Heart left ventricle (tissue), 16 donors: ENCODE results near the gene PRR5. TPM values are rescaled to one million over a fixed set of nuclear protein-coding genes. Genes with fewer than 3 reads are reported as not detected.

Experiments used
- ATAC-seq, 4 donors: fragments of 200-7000 bp; cut with Tn5 transposase; one replicate each; pipeline ENCODE4 v1.9.1; 2020 to 2022; ENCODE audit warnings: moderate library complexity in 4 of 4, mild to moderate bottlenecking in 3 of 4, moderate number of reproducible peaks in 1 of 4
- DNase-seq, 5 donors: peaks; one replicate each; pipeline ENCODE4 v3.0.0-alpha.2; 2020
- H3K27ac ChIP-seq, 12 donors: fragments of 200-600 bp; sonication (generic) in 4 of 12; one replicate each; pipeline versions ENCODE4 v1.5.0 to v1.8.0; 2016 to 2022; ENCODE audit warnings: mild to moderate bottlenecking in 2 of 12
- H3K27me3 ChIP-seq, 9 donors: fragments of 200-600 bp; sonication (generic) in 2 of 9; one replicate each; pipeline versions ENCODE4 v1.5.1 to v1.8.0; 2016 to 2022; ENCODE audit warnings: mild to moderate bottlenecking in 3 of 9
- H3K36me3 ChIP-seq, 9 donors: fragments of 200-600 bp; sonication (generic) in 2 of 9; one replicate each; pipeline versions ENCODE4 v1.5.0 to v1.8.0; 2018 to 2022; ENCODE audit warnings: mild to moderate bottlenecking in 2 of 9
- H3K4me1 ChIP-seq, 12 donors: fragments of 200-600 bp; sonication (generic) in 4 of 12; one replicate each; pipeline versions ENCODE4 v1.5.0 to v1.8.0; 2016 to 2022; ENCODE audit warnings: mild to moderate bottlenecking in 3 of 12
- H3K4me3 ChIP-seq, 12 donors: fragments of 200-600 bp; sonication (generic) in 4 of 12; one replicate each; pipeline versions ENCODE4 v1.5.0 to v1.8.0; 2017 to 2022; ENCODE audit warnings: mild to moderate bottlenecking in 9 of 12, moderate library complexity in 4 of 12
- H3K9me3 ChIP-seq, 12 donors: fragments of 200-600 bp; sonication (generic) in 4 of 12; one replicate each; pipeline versions ENCODE4 v1.5.0 to v1.8.0; 2016 to 2022; ENCODE audit warnings: mild to moderate bottlenecking in 1 of 12
- CTCF ChIP-seq, 12 donors: fragments of 200-600 bp; sonication (generic) in 4 of 12; IDR thresholded peaks; one replicate each; pipeline versions ENCODE4 v1.5.0 to v1.8.0; 2018 to 2022; ENCODE audit warnings: antibody characterized with exemption in 12 of 12, mild to moderate bottlenecking in 5 of 12
- POLR2A ChIP-seq, 2 donors: fragments of 450-650 bp; IDR thresholded peaks; one replicate each; pipeline ENCODE4 v1.6.1; 2017; ENCODE audit warnings: antibody characterized with exemption in 2 of 2, mild to moderate bottlenecking in 2 of 2, moderate library complexity in 2 of 2
- WGBS, 4 donors: extraction: QIAGEN DNeasy Blood & Tissue Kit in 2 of 4; methylation state at CpG; one replicate each; pipeline versions ENCODE4 v1.1.5 to v1.1.7; 2013 to 2018; 5-methylcytosine and 5-hydroxymethylcytosine counted together
- intact Hi-C, 10 donors: fragments of 100-400 bp; cut with DNase I; formaldehyde crosslinking; loops; one replicate each; pipeline versions ENCODE4 v1.11.1 to v1.14.2; 2022
- polyA plus RNA-seq, 2 donors: library from polyadenylated mRNA; stranded (reverse); fragments of 200-250 nt; gene quantifications; one replicate each; pipeline ENCODE4 v1.2.3, GENCODE V29; 2013
- total RNA-seq, 9 donors: library from RNA; depleted of rRNA in 2 of 9; stranded (reverse); fragments of >200 nt in 2 of 9; fragmentation: NEBNext Ultra II Directional in 3 of 9; extraction: Animal tissue kit (Norgen Biotek cat#: 25700) in 3 of 9; gene quantifications; one replicate each; pipeline versions ENCODE4 v1.1.0 to v1.2.4, GENCODE V29; 2016 to 2023
- donor health status: ischemic (EF 13 %, LVEDD 7.1; RV severe dilation, severe dysfunction).
- donor health status: healthy with polysubstance abuse.
- donor health status: DM: no; HTN: yes; CAD: no.
- donor health status: DM: no; HTN: no; CAD: no.
- donor health status: ischemic (EF 25% LVEDD 6.9; RV normal size, moderate dysfunction).
- donor health status: ischemic (EF 25% LVEDD 5.7; RV mildly dilated, moderate dysfunction).
- donor health status: healthy.
- donor health status: DM: yes; HTN: yes; CAD: no.
- donor health status: ischemic (EF 35%, LVEDD 5.7; RV mildly dilated, moderate dysfunction).
- donor health status: nonischemic (EF 11% LVEDD 7.7; RV severe dilation, severe dysfunction).
- donor health status: DM: yes; HTN: yes; CAD: no.
- donor health status: PGD.
- donor health status: ischemic (EF 29% LVEDD 5.4; RV normal size, mild dysfunction).
- donor health status: nonischemic (EF 23%, LVEDD 6.1; RV moderate dilation, normal function).

Gene PRR5
- total and polyA plus RNA-seq, 11 donors, result 1.6 to 9.5 (median 2.2) TPM

GRCh38 chr22:44714703-44715350, 12.8 kb downstream of the PRR5 start:
- H3K27me3 ChIP-seq, result no peaks in the 10 kb centered on the region
- H3K4me1 ChIP-seq, result peaks cover 0 to 7% (median 0%) of the 10 kb centered on the region in 12 donors
- ATAC-seq (peak in 2 of 4 donors; percentile 37 to 68), DNase-seq (no peak)
- H3K27ac ChIP-seq, result peak overlapping the region in 1 of 12 donors; percentile 29
- H3K36me3 ChIP-seq, result no peaks in the 10 kb centered on the region
- WGBS, 4 donors, result 56 to 68% (median 60%) methylated on average over 14 to 18 of the region's 18 CpGs
- H3K9me3 ChIP-seq, result no peaks in the 10 kb centered on the region
- H3K4me3 ChIP-seq, result no peak overlapping the region
- intact Hi-C loops, result no loop called here
- TF ChIP-seq POLR2A (IDR thresholded peaks at IDR 0.05) (no peak), CTCF (IDR thresholded peaks at IDR 0.05) (no peak)

GRCh38 chr22:44718418-44718817, 16.4 kb downstream of the PRR5 start:
- H3K27me3 ChIP-seq, result no peaks in the 10 kb centered on the region
- WGBS, 4 donors, result 91 to 98% (median 96%) methylated on average over 3 of the region's 3 CpGs

GRCh38 chr22:44719586-44720368, 17.8 kb downstream of the PRR5 start:
- H3K9me3 ChIP-seq, result no peaks in the 10 kb centered on the region
- no peak overlapping the region for H3K4me3 ChIP-seq
- peaks cover 0 to 3% (median 0%) of the 10 kb centered on the region in 12 donors for H3K4me1 ChIP-seq
- TF ChIP-seq POLR2A (IDR thresholded peaks at IDR 0.05) (no peak), CTCF (IDR thresholded peaks at IDR 0.05) (no peak)
- no peaks in the 10 kb centered on the region for H3K27me3 ChIP-seq
- no peak overlapping the region for H3K27ac ChIP-seq
- WGBS, 4 donors, result 74 to 86% (median 75%) methylated on average over 11 to 13 of the region's 13 CpGs
- DNase-seq (peak in 2 of 5 donors; percentile 60), ATAC-seq (peak in 3 of 4 donors; percentile 46 to 69 (median 58))
- H3K36me3 ChIP-seq, result no peaks in the 10 kb centered on the region
- intact Hi-C loops, result no loop called here

More at GRCh38 chr22:44718418-44718817, 16.4 kb downstream of the PRR5 start:
- Histone ChIP-seq H3K4me3 (no peak overlapping the region), H3K9me3 (no peaks in the 10 kb centered on the region), H3K36me3 (no peaks in the 10 kb centered on the region), H3K27ac (no peak overlapping the region), H3K4me1 (peaks cover 0 to 5% (median 0%) of the 10 kb centered on the region in 12 donors)
- TF ChIP-seq POLR2A (IDR thresholded peaks at IDR 0.05), result no peak
- TF ChIP-seq CTCF (IDR thresholded peaks at IDR 0.05), result no peak
- ATAC-seq, result no peak
- intact Hi-C loops, result no loop called here
- no peak for DNase-seq

GRCh38 chr22:44721213-44721612, 19.2 kb downstream of the PRR5 start:
- Histone ChIP-seq H3K4me3 (no peak overlapping the region), H3K27me3 (no peaks in the 10 kb centered on the region), H3K36me3 (peaks cover 0 to 3% (median 0%) of the 10 kb centered on the region in 9 donors), H3K27ac (no peak overlapping the region), H3K9me3 (no peaks in the 10 kb centered on the region), H3K4me1 (no peaks in the 10 kb centered on the region)
- ATAC-seq (no peak), DNase-seq (no peak)
- WGBS, 4 donors, result 88 to 99% (median 93%) methylated on average over 7 of the region's 7 CpGs
- intact Hi-C loops, result no loop called here
- no peak for TF ChIP-seq CTCF (IDR thresholded peaks at IDR 0.05)
